Aorta (tissue), 5 donors: ENCODE measurements around the gene CHID1. TPM values are rescaled to one million over a fixed set of nuclear protein-coding genes. Genes with fewer than 3 reads are reported as not detected.
A peak's percentile ranks its signal among the peaks of the same experiment; 100 is the strongest.

Experiments used
- ATAC-seq: fragments of 200-7000 bp; cut with Tn5 transposase; one replicate; pipeline ENCODE4 v1.9.1; 2022; ENCODE audit warnings: moderate library complexity; ENCODE audit not compliant: low FRiP score
- DNase-seq, 2 donors: peaks; one replicate each; pipeline ENCODE4 v3.0.0-alpha.2; 2020
- H3K27ac ChIP-seq, 2 donors: one replicate each; pipeline ENCODE4 v1.5.1; 2013; ENCODE audit warnings: low read length in 2 of 2, mild to moderate bottlenecking in 2 of 2, moderate library complexity in 2 of 2, control low read depth in 1 of 2, inconsistent platforms in 1 of 2, low read depth in 1 of 2
- H3K27me3 ChIP-seq, 2 donors: one replicate each; pipeline ENCODE4 v1.6.1; 2013; ENCODE audit warnings: control low read depth in 1 of 2, low read length in 1 of 2, mild to moderate bottlenecking in 1 of 2, moderate library complexity in 1 of 2; ENCODE audit not compliant: insufficient read depth in 2 of 2, control insufficient read depth in 1 of 2
- H3K36me3 ChIP-seq, 2 donors: one replicate each; pipeline ENCODE4 v1.6.1; 2013; ENCODE audit warnings: control low read depth in 1 of 2, low read length in 1 of 2, mild to moderate bottlenecking in 1 of 2; ENCODE audit not compliant: insufficient read depth in 2 of 2, control insufficient read depth in 1 of 2
- H3K4me1 ChIP-seq, 2 donors: one replicate each; pipeline ENCODE4 v1.6.1; 2013; ENCODE audit warnings: low read length in 2 of 2, control low read depth in 1 of 2, mild to moderate bottlenecking in 1 of 2, moderate library complexity in 1 of 2; ENCODE audit not compliant: insufficient read depth in 2 of 2, control insufficient read depth in 1 of 2
- H3K4me3 ChIP-seq, 2 donors: one replicate each; pipeline ENCODE4 v1.5.1; 2013; ENCODE audit warnings: low read length in 2 of 2, control low read depth in 1 of 2, mild to moderate bottlenecking in 1 of 2
- H3K9me3 ChIP-seq: one replicate; pipeline ENCODE4 v1.6.1; 2013; ENCODE audit warnings: mild to moderate bottlenecking, low read length; ENCODE audit not compliant: control insufficient read depth
- WGBS, 2 donors: extraction: QIAGEN DNeasy Blood & Tissue Kit; methylation state at CpG; one replicate each; pipeline ENCODE4 v1.1.7; 2013; 5-methylcytosine and 5-hydroxymethylcytosine counted together
- intact Hi-C, 2 donors: fragments of 100-400 bp; cut with DNase I; formaldehyde crosslinking; loops; one replicate each; pipeline versions ENCODE4 v1.14.2 to v1.15.0; 2022
- long read RNA-seq, 2 donors: library from polyadenylated mRNA; unstranded; transcript quantifications; one replicate each; pipeline ENCODE4 v2.0.0, GENCODE V29; 2020 to 2021
- polyA plus RNA-seq, 2 donors: library from polyadenylated mRNA; stranded (reverse); fragments of 200-250 nt; gene quantifications; one replicate each; pipeline ENCODE4 v1.2.3, GENCODE V29; 2013
- total RNA-seq, 2 donors: library from RNA; stranded (reverse); fragmentation: NEBNext Ultra II Directional; extraction: Animal tissue kit (Norgen Biotek cat#: 25700); gene quantifications; one replicate each; pipeline ENCODE4 v1.2.1, GENCODE V29; 2021
- donor health status: healthy with polysubstance abuse.
- donor health status: Bipolar disorder and iron deficiency.
- donor health status: DM: no; HTN: no; CAD: no.
- donor health status: DM: no; HTN: no; CAD: no.
- donor health status: DM: yes; HTN: yes; CAD: no.

The CHID1 gene
- total RNA-seq (10 to 100 TPM; 55.4 to 77.4 TPM), polyA plus RNA-seq (10 to 100 TPM; 29.6 to 60.3 TPM)
- long read RNA-seq, donor 1, transcript CHID1-203 (14 exons, 1,477 nt), result minor isoform, 31 of 228 reads
- long read RNA-seq, donor 1, transcript CHID1-202 (12 exons, 1,289 nt), result minor isoform, 13 of 228 reads
- long read RNA-seq, donor 1, transcript CHID1-201 (13 exons, 3,374 nt), result major isoform, 121 of 228 reads
- long read RNA-seq, donor 1, partial matches to known transcripts, result 23 of 228 reads
- long read RNA-seq, donor 1, other reads (novel, unspliced or antisense), result 35 of 228 reads
- long read RNA-seq, donor 2, transcript CHID1-201 (13 exons, 3,374 nt), result major isoform, 20 of 39 reads
- long read RNA-seq, donor 2, partial matches to known transcripts, result 2 of 39 reads
- long read RNA-seq, donor 2, other reads (novel, unspliced or antisense), result 10 of 39 reads

DNA sequence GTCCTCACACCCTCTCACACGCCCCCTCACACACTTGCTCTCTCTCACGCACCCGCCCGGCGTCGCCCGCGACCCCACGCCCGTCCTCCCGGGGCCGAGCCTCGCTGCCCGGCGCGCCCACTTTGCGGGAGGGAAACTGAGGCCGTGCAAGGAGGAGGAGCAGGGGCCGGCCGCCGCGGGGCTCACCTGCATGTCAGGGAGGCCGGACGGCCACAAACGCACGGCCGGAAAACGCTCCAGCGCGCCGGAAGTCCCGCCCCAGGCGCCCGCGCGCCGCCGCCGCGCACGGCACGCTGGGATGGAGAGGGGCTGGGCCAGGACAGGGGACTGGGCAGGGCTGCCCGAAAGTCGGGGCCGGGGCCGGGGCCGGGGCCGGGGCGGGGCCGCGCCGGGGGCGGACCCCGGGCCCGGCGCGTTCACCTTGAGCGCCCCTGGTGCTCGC is at the start of gene CHID1:
Gene CHID1, minus strand, starts transcription at position 222 of the 442 bp plus-strand sequence. CDS start 5,994 bp downstream, outside the sequence.
- no peaks in the 10 kb centered on the region for H3K27me3 ChIP-seq
- no peaks in the 10 kb centered on the region for H3K36me3 ChIP-seq
- no peaks in the 10 kb centered on the region for H3K9me3 ChIP-seq
- H3K4me1 ChIP-seq, result peaks cover 0 to 1% of the 10 kb centered on the region in 2 donors
- intact Hi-C loops, result loop anchor here in 1 of 2 donors (5.0 kb wide), 1 partner anchor 63 kb away; no protein-coding TSS in a partner anchor
- peak within 1 kb of the TSS; percentile 77 to 82 for H3K4me3 ChIP-seq
- ATAC-seq (peak; percentile 91), DNase-seq (peak; percentile 91 to 96)
- peak within 1 kb of the TSS in 1 of 2 donors; percentile 16 for H3K27ac ChIP-seq
- 1% methylated on average over 21 to 59 of the region's 59 CpGs for WGBS, 2 donors

DNA sequence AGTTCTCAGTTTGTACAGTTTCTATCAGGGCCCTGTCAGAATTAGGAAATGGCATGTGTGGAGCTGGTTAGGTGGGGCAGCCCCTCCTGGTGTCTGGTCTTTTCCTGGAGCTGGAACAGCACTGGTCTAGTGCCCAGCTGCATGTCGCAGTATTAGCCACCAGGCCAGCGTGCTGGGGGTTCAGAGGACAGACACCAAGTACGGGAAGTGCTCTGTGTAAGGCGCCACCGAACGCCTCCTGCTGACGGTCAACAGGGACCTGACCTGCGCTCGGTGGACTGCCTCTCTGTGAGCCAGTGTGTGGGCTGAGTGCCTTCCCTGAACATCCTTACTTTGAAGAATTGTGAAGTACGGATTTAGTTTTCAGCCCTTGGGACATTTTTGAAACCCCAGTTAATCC is 49.0 kb upstream of the CHID1 start:
- no peaks in the 10 kb centered on the region for H3K9me3 ChIP-seq
- DNase-seq (no peak), ATAC-seq (no peak)
- no peak overlapping the region for H3K27ac ChIP-seq
- H3K36me3 ChIP-seq, result peaks cover 0 to 5% of the 10 kb centered on the region in 2 donors
- intact Hi-C loops, result no loop called here
- no peaks in the 10 kb centered on the region for H3K27me3 ChIP-seq
- H3K4me1 ChIP-seq, result no peaks in the 10 kb centered on the region
- no peak overlapping the region for H3K4me3 ChIP-seq
- WGBS, 2 donors, result 80 to 92% methylated on average over 10 of the region's 10 CpGs

DNA sequence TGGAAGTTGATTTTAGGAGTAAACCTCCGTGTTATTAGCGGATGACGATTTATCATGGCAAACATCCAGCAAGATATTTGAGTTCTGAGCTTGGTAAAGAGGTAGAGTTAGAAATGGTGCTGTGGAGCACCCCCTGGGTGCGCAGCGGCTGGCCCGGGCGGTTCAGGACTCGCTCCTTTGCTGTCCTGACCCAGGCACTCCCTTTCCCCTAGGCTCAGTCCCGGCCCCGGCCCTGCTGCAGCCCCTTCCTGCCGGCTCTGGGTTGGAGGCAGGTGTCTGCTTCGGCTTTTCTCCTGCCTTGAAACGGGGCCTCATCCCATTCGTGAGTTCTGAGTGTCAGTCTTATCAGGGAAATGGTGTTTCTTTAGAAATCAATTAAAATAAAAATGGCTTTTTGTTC is 48.4 kb upstream of the CHID1 start:
- Histone ChIP-seq H3K4me3 (no peak overlapping the region), H3K27ac (no peak overlapping the region), H3K9me3 (no peaks in the 10 kb centered on the region), H3K27me3 (no peaks in the 10 kb centered on the region), H3K36me3 (peaks cover 0 to 5% of the 10 kb centered on the region in 2 donors), H3K4me1 (no peaks in the 10 kb centered on the region)
- intact Hi-C loops, result no loop called here
- ATAC-seq, result no peak
- no peak for DNase-seq
- WGBS, 2 donors, result 80 to 81% methylated on average over 14 of the region's 14 CpGs

DNA sequence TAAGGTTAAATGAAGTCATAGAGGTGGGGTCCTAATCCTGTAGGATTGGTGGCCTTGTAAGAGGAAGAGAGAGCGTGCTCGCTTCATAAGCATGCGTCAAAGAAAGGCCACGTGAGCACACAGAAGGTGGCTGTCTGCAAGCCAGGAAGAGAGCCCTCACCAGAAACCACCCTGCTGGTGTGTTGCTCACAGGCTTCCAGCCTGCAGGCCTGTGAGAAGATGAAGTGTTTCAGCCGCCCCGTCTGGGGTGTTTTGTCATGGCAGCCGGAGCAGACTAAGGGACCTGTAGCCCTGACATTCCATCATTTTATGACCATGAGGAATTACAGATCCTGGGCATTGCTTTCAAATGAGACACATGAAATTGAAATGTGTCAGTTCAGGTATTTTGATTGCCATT is 47.5 kb upstream of the CHID1 start:
- DNase-seq (no peak), ATAC-seq (no peak)
- 91 to 93% methylated on average over 7 of the region's 7 CpGs for WGBS, 2 donors
- H3K27me3 ChIP-seq, result no peaks in the 10 kb centered on the region
- intact Hi-C loops, result no loop called here
- no peaks in the 10 kb centered on the region for H3K9me3 ChIP-seq
- no peaks in the 10 kb centered on the region for H3K4me1 ChIP-seq
- no peak overlapping the region for H3K27ac ChIP-seq
- no peak overlapping the region for H3K4me3 ChIP-seq
- H3K36me3 ChIP-seq, result peaks cover 0 to 5% of the 10 kb centered on the region in 2 donors

DNA sequence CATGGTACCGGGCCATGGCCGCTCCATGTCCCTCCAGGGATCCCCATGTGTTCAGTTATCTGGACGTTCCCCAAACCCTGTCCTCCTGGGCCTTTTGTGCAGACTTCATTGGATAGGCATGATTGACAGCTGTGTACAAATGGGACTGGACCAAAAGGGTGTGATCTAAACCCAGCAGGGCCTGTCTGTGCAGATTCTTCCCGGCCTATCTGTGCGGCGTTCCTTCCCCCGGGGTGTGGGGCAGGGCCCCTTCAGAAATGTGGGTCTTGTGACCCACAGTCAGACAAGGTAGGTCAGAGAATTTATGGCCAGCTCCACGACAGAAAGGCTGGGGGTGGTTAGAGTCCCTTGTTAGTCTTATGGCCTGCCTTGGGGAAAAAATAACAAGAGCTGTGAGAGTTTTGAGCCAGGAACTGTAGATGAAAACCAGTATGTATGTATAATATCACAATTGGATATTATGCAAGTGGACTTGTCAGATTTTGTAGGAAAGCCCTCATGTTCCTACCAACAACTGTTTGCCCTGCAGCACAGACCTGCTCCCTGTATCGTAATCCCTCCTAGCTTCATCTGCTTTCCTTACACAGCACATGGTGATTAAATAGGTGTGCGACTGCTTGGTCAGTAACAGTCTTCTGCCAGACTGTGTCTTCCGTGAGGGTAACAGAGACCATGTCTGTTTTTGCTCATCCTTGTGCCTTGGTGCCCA is 46.8 kb upstream of the CHID1 start:
- ATAC-seq (no peak), DNase-seq (no peak)
- no peak overlapping the region for H3K27ac ChIP-seq
- intact Hi-C loops, result no loop called here
- H3K4me3 ChIP-seq, result no peak overlapping the region
- no peaks in the 10 kb centered on the region for H3K4me1 ChIP-seq
- peaks cover 0 to 5% of the 10 kb centered on the region in 2 donors for H3K36me3 ChIP-seq
- H3K9me3 ChIP-seq, result no peaks in the 10 kb centered on the region
- H3K27me3 ChIP-seq, result no peaks in the 10 kb centered on the region
- WGBS, 2 donors, result 67 to 78% methylated on average over 11 of the region's 11 CpGs

DNA sequence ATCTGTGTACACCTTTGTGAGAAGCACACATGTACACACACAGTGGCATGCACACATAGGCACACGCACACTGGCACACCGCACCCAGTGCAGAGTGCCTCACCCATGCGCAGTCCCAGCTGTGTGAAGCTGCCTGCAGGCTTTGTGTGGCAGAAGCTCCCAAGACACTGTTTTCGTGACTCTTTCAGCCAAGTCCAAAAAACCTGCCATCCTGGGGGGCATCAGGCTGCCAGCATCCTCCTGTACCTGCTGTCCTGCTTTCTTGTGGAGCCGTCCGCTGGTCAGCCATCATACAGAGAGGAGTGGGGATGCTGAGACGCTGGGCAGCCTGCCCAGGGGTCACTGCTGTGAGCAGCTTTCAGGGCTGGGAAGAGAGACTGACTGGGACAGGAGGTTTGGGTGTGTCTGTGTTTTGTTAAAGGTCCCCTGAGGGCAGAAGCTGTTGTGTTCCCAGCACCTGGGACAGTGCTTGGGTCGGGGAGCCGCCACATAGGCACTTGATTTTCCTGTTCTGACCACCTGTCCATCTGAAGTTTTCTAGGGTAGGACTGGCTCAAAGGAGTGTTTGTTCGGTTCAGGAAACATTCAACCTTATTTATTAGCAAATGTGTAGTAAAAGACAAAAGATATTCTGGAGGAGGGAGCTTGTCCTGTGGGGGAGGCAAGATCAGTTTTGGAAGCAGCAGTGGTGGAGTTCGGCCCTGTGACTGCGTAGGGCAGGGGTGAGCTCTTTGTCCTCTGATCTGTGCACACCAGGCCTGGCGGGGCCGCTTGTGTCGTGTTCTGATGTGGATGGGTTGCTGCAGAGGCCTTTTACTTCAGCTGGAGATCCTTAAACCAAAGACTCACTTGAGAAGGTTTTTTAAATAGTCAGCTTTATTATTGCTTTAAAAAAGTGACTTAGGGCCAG is 44.8 kb upstream of the CHID1 start:
- DNase-seq, result no peak
- no peaks in the 10 kb centered on the region for H3K27me3 ChIP-seq
- H3K36me3 ChIP-seq, result peaks cover 0 to 4% of the 10 kb centered on the region in 2 donors
- intact Hi-C loops, result no loop called here
- H3K27ac ChIP-seq, result no peak overlapping the region
- ATAC-seq, result no peak
- no peak overlapping the region for H3K4me3 ChIP-seq
- no peaks in the 10 kb centered on the region for H3K4me1 ChIP-seq
- 86 to 89% methylated on average over 15 of the region's 15 CpGs for WGBS, 2 donors
- H3K9me3 ChIP-seq, result no peaks in the 10 kb centered on the region

DNA sequence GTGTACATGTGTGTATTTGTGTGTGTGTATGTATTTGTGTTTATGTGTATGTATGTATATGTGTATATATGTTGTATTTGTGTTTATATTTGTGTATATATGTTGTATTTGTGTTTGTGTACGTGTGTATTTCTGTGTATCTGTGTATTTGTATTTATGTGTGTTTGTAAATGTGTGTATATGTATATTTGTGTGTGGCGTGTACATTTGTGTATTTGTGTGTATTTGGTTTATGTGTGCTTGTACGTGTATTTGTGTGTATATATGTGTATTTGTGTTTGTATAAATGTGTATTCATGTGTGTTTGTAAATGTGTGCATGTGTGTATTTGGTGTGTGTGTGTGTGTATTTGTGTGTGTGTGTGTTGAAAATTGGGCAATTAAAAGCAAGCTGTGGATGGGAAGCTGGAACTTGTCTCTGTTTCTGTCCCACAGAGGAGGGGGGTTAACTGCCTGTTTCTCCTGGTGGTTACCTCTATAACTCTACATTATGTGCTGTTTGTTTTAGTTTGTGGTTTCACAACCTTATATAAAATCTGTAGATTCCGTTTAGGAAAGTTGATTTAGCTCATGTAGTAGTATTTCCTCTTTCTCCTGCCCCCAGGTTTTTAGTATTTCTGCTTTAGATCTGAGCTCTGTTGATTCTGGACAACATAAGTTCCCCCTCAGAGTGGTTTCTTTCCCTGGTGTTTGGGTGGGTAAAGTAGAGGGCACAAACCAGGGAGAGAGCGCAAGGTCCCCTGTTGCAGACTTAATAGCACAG is 44.0 kb upstream of the CHID1 start:
- Histone ChIP-seq H3K4me3 (no peak overlapping the region), H3K4me1 (no peaks in the 10 kb centered on the region), H3K36me3 (peaks cover 0 to under 1% of the 10 kb centered on the region in 2 donors), H3K9me3 (no peaks in the 10 kb centered on the region), H3K27me3 (no peaks in the 10 kb centered on the region), H3K27ac (no peak overlapping the region)
- ATAC-seq, result no peak
- no peak for DNase-seq
- intact Hi-C loops, result no loop called here
- 73 to 85% methylated on average over 5 of the region's 5 CpGs for WGBS, 2 donors

DNA sequence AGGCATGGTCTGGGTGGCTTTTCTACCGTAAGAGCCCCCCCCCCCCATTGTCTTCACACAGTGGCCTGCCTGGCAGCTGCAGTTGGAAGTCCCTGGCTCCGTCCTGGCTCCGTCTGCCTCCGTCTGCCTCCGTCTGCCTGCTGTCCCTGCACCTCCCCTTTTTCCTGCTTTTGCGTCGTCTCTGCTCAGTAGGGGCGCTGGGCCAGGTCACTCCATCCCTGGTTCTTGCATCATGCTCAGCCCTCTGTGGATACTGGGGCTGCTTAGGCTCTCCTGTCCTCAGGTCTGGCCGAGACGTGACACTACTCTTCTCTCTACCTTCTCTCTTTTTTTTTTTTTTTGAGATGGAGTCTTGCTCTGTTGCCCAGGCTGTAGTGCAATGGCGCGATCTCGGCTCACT is 42.9 kb upstream of the CHID1 start:
- intact Hi-C loops, result no loop called here
- WGBS, 2 donors, result 62 to 77% methylated on average over 13 of the region's 13 CpGs
- Histone ChIP-seq H3K27me3 (no peaks in the 10 kb centered on the region), H3K4me3 (no peak overlapping the region), H3K36me3 (no peaks in the 10 kb centered on the region), H3K4me1 (no peaks in the 10 kb centered on the region), H3K27ac (no peak overlapping the region), H3K9me3 (no peaks in the 10 kb centered on the region)
- DNase-seq, result no peak
- ATAC-seq, result no peak
